HT1080 (cell line): Measurements from ENCODE around the gene KRTAP10-1. TPM values are rescaled to one million over a fixed set of nuclear protein-coding genes. Genes with fewer than 3 reads are reported as not detected.

Experiments used
- DNase-seq: peaks from one replicate; pipeline ENCODE4 v3.0.0-alpha.2; 2015; ENCODE audit warnings: low read depth
- total RNA-seq: library from RNA; depleted of rRNA; stranded (reverse); fragments of >200 nt; shearing (Covaris generic); gene quantifications from 2 replicates; pipeline ENCODE4 v1.2.3, GENCODE V29; 2014

KRTAP10-1 gene
- total RNA-seq, 1 experiment from 2014 or later, result not detected

DNA sequence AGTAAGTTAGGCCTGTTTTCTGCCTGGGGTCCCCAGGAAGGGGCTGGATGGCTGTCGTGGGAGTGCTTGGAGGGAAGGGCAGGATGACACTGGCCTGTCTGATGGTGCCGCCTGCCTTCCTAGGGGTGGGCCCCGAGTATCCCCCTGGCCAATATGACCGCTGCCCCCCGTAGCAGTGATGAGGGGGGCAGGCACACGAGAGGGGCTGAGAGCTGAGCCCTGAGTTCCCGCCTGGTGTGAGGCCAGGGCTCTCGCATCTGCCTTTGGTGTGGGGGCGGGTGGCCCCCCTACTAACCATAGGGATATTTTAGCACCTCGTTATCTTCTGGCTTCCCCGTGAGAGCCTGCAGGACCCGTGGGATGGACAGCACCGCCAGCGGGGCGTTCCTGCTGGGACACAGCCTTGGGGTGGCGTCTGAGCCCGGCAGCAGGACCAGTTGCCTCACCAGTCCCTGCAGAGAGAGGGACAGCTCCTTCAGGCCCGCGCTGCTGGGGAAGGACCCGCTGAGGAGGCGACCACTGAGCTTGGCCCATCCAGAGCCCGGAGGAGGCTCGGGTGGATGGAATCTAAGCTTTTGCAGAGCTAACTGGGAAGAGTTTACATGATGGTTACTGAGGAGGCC lies 10.4 kb downstream of the KRTAP10-1 start:
- no peak for DNase-seq

DNA sequence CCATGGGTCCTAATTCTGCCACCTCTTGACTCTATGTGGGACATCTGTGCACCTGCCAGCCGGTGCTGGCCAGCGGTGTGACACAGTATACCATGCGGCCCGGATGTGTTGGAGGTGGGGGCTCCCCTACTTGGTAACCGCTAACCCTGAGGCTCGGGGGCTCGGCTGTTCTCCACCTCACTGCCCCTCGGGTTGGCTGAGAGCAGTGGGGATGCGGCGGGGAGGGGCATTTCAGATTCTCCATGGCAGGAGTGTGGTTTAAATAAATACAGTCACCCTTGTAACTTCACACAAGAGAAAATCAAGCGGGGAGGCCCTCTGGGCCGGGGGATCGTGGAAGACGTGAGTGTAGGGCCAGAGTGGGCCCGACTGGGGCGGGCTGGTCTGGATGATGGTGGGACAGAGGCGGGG lies 11.0 kb downstream of the KRTAP10-1 start:
- DNase-seq, result no peak

DNA sequence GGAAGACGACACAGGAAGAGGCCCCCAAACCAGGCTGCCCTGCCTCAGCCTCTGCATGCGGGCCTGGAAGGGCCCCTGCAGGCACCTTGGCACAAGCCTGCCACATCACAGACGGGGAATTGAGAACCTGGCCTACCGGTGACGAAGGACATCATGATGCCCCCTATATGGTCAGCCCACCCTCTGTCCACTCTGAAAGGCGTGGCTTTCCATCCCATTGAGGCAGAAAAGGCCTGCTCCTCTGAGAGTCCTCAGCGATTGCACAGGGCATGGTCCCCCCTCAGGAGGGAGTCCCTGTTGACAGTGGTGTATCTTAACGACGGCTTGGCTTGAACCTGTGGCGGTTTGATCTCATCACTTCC lies 11.4 kb downstream of the KRTAP10-1 start:
- DNase-seq, result no peak

DNA sequence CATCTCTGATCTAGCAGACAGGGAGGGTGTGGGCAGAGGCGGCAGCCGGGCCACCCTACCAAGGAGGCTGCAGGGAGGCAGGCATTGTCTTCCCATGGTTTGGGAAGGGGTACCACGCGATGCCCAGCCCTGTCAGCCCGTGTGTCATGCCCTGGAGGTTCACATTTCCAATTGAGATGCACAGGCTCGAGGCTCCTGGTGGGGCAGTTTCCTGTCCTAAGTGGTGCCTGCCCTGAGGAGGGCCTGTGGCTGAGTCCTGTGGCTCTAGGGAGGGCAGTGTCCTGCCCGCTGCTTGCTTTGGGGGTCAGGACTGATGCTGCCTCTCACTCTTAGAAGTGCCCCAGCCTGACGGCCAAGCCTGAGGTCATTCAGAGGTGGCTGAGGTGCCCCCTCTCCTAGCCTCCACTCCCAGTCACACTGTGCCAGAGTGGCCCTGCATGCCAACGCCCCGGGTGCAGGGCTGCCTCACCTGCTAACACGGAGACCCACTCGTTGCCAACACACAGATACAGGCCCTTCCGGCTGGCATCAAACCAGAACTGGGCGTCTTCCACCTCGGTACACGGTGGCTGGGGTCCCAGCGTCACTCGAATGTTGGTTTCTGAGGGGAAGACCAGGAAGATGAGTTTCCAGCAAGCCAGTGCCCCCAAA lies 11.9 kb downstream of the KRTAP10-1 start:
- no peak for DNase-seq

DNA sequence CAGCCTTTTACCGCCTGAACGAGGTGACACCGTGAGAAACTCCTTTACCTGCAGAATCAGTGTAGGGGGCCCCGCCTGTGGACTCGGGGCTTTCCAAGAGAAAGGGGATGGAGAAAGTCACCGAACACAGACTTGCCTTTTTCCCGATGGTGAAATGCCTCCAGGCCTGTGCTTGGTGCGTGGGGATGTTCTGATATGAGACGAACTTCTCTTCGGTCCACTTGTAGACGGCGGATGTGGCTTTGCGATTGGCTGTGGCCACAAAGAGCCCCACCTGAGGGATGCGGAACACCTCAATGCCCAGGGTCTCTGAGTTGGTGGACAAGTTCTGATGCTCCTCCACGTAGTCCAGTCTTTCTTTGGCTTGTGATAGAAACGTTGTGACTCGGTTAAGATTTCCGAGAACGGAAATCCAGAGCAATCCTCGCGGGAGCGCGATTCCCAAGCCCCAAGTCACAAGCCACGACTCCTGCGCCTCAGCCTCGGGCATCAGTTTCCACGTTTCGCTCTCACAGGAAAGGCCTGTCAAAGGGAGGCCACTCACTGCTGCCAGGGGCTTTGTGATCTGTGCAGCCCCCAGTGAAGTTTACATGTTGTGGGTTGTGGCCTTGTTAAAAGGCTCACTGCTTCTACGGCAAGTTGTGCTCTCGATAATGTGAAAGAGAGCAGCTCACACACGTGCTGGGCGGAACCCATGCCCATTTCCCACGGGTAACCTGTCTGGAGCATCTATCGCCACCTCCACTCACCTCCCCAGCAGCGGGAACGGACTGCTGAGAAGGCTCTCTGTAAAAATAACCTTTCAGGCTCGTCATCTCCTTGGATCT lies 12.6 kb downstream of the KRTAP10-1 start:
- no peak for DNase-seq

DNA sequence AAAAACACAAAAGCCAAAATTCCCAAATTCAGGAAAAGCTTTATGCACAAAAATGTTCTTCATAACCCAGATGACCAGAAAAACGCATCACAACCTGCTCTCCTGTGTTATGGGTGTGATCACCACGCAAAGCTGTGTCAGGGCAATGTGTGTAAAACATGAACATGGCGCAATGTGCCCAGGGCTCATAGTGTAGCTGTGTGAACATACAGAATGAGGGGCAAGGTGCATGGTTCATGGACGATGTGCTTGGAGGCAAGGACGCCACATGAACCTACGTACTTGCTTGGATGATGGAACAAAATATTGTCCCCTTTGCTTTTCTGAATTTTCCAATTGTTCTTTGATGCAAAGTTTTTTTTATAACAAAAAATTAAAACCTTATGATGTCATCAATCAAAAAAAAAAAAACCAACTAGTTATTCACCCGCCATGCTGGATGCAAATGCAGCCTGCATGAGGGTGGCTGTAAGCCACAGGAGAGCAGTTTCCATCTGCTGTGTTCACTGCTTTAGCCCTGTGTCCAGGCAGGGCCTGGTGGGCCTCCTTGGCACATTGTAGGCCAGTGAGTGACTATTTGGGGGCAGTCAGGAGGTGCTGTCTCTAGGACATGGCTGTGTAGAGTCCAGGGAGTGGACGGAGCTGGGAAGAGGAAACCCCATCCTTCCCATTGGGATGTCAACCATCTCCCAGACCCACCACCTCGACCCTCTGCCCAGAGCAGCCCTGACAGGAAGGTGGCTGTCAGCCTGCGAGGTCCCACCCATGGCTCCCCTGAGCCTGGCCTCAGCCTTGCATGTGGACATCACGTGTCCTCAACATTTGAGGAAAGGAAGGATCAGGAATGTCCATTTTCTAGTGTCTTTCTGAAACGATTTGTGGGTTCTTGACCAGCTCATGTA lies 13.6 kb downstream of the KRTAP10-1 start:
- DNase-seq, result no peak

DNA sequence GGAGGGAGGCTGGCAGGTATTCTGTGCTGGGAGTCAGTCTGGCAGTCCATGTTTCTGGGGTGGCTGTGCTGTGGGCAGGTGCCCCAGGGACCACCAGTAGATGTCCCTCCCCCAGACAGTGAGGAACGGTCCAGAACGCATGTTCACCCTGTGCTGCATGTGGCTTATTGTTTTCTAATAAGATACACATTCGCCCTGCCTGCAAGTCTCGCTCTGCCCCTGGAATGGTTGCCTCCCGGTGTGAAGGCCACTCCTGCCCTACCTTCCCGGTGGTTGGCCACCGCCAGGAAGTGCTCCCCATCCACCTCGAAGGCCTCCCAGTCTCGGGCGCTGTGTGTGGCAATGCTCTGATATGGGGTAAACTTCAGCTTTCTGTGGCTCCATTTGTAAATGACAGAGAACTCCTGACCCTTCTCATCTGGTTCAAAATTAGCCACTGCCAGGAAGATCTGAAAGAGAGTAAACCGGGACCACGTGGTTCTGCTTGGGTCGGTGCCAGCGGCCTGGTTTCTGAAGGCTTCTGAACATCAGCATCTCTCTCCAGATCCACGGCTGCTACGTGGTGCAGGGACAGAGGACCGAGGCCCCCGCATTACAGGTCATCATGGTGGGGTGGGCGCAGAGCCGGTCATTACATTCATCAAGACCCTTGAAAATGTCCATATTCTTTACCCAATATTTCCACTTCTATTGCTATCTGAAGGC lies 14.5 kb downstream of the KRTAP10-1 start:
- DNase-seq, result no peak

DNA sequence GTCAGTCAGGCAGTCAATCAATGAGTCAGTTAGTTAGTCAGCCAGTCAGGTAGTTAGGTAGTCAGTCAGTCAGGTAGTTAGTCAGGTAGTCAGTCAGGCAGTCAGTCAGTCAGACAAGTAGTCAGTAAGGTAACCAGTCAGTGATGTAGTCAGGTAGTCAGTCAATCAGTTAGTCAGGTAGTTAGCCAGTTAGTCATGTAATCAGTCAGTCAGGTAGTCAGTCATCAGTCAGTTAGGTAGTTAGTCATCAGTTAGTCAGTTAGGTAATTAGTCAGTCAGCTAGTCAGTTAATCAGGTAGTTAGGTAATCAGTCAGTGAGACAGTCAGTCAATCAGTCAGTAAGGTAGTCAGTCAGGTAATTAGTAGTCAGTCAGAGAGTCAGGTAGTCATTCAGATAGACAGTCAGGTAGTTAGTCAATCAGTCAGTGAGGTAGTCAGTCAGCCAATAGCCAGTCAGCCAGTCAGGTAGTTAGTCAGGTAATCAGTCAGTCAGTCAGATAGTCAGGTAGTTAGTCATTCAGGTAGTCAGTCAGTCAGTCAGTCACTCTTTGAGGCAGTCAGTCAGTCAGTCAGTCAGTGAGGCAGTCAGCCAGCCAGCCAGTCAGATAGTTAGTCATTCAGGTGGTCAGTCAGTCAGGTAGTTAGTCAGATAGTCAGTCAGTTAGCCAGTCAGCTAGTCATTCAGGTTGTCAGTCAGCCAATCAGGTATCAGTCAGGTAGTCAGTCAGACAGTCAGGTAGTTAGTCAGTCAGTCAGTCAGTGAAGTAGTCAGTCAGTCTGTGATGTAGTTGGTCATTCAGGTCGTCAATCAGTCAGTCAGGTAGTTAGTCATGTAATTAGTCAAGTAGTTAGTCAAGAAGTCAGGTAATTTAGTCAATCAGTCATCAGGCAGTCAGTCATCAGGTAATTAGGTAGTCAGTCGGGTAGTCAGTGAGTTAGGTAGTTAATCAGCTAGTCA lies 15.3 kb downstream of the KRTAP10-1 start:
- no peak for DNase-seq

DNA sequence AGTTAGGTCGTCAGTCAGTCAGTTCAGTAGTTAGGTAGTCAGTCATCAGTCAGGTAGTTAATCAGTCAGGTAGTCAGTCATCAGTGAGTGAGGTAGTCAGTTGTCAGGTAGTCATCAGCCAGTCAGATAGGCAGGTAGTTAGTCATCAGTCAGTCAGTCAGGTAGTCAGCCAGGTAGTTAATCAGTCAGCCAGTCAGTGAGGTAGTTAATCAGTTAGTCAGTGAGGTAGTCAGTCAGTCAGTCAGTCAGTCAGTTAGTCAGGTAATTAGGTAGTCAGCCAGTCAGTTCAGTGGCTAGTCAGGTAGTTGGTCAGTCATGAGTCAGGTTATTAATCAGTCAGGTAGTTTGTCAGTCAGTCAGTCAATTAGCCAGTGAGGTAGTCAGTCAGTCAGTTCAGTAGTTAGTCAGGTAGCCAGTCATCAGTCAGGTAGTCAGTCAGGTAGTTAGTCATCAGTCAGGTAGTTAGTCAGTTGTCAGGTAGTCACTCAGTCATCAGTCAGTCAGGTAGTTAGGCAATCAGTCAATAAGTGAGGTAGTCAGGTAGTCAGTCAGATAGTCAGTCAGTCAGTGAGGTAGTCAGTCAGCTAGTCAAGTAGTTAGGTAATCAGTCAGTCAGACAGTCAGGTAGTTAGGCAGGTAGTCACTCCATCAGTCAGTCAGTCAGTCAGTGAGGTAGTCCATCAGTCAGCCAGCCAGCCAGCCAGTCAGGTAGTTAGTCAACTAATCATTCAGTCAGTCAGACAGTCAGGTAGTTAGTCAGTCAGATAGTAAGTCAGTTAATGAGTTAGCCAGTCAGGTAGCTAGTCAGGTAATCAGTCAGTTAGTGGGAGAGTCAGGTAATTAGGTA lies 16.2 kb downstream of the KRTAP10-1 start:
- no peak for DNase-seq

DNA sequence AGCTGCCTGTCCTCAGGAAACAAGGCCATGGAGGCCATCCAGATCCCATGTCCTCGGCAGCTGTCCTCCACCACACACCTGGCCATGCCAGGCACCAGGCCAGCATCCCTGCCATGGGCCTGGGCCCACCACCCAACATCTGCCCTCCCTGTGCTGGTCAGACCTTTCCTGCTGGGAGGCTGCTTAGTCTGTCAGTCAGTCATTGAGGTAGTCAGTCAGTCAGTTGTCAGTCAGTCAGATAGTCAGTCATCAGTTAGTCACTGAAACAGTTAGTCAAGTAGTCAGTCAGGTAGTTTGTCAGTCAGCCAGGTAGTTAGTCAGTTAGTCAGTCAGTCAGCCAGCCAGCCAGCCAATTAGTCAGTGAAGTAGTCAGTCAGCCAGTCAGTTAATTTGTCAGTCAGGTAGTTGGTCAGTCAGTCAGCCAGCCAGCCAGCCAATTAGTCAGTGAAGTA lies 17.2 kb downstream of the KRTAP10-1 start:
- no peak for DNase-seq

DNA sequence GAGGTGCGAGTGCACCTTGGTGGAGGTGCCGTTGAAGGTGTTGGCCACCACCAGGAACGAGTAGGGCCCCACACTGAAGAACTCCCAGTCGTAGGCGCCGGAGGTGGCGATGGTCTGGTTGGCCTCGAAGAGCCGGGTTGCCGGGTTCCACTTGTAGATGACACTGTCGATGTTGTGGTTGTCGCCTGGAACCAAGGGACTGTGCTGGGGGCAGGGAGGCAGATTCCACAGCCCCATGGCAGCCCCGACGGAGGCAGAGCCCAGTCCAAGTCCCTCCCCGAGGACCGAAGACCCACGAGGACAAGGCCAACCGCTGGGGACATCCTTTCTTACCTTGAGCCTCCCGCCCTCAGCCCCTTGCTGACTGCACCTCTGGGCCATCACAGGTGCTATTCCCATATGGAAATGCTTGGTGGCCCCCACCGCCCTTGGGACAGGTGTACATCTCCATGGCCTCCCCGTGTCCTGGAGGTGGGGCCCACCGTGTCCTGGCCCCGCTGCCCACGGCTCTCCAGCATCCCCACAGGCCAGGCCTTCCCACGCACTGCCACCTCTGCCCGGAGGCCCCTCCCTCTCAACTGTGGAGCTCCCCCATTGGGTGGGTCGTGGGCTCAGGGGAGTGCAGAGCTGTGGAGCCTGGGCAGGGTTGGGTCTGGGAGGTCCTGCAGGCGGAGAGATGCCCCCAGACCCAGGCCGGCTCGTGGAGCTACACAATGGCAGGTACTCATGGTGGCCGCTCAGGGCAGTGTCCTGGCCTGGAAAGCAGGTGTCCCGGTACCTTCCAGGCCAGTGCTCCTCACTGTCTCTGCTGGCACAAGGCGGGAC lies 17.9 kb downstream of the KRTAP10-1 start:
- DNase-seq, result no peak

DNA sequence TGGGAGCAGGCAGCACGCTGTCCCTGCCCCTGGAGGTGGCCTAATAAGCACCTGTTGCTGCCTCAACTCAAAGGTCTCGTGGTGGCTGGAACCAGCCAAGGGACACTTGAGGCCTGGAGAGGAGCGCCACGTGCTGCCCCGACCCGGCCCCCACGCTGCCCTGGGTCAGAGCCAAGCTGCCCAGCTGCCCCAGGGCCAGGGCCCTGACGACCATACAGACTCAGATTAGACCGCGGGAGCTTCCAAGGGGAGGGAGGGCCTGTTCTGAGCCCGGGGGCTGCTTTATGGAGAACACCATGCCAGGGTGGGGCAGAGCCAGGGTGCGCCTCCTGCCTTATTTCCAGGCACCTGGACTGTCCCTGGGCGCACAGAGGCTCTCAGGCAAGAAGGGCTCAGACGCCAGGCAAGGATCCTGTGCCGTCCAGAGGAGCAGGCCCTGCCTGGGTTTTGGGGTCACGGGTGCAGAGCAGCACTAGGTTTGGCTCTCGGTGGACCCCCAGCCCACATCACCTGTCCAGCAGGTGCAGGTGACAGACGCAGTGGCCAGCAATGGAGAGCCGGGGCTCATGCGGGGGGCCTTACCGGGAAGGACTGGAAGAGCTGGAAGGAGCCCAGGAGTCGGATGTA lies 18.6 kb downstream of the KRTAP10-1 start:
- no peak for DNase-seq

DNA sequence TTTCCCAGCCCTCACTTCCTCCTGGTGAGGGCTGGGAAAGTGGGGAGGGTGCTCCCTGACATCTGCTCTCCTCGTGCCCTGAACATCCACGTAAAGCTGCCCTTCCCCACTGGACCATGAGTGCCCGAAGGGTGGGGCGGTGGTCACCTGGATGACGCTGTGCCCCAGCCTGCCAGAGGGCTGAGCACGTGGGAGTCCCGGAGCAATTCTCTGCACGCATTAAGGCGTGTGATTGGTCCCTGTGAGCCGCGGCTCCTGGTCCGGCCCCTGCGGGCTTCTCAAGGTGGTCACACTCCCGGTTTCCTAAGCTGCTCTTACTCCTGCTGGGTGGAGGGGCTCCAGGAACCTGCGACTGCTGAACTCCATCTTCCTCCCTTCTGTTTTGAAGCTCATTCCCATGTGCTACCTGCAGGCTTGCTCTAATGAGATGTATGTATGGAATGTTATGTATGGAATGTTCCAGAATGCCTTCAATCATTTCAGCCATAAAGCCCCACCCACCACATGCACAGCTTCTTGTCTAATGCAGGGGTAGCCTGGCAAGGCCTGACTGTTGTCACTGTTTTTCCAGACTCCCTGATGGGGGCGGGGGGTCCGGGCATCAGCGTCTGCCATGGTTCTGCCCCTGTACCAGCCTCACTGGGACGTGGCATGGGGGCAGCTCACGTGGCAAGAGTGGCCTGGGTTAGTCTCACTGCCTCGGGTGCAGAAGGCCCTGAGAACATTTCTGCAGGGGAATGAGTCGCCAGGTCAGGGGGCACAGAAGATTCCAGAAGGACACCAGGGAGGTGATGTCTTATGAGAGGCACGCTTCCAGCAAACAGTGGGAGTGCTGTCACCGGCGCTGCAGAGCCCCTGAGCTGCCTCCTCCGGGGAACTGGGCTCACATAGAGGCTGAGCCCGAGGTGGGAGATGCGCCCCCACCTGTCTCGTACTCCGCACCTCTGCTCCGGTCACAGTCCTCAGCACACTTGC lies 19.4 kb downstream of the KRTAP10-1 start:
- no peak for DNase-seq

DNA sequence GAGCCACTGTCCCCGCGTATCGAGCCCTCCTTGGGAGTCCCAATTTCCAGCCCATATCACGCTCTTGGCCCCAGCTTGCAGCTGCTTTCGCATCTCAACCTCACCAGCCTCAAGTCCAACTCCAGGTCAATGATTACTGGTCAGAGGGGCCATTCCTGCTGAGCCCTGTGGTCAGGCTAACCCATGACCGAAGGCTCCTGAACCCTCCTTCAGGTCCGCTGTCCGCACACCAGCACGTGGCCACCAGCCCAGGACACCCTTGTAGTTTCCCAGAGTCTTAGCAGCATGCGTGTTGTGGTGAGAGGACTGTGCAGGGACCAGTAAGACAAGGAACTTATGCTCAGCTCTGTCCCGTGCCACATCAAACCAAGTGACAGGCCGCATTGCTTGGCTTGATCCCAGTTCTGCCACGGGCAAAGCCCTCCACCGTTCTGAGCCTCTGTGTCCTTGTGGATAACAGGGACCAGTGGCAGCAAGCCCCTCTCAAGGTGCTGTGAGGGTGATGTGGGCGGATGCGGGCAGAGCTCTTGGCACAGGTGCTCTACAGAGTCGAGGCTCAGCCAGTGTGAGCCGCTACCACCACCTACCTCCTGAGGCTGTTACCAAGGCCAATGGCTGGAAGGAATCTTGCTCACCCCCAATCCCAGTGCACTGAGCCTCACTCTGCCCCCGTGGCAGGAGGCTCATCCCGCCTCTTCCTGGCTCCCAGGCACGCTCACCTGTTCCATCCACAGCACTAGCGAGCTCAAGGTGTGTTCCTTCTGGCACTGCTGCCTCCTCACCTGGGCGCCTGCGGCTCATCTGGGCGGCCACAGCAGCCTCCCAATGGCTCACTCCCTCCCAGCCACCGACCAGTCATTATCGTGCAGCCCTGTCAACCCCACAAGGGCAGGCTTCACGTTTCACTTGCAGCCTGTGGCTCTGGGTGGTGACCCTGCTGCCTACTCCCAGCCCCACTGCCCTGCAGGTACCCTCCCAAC lies 20.4 kb downstream of the KRTAP10-1 start:
- DNase-seq, result no peak

DNA sequence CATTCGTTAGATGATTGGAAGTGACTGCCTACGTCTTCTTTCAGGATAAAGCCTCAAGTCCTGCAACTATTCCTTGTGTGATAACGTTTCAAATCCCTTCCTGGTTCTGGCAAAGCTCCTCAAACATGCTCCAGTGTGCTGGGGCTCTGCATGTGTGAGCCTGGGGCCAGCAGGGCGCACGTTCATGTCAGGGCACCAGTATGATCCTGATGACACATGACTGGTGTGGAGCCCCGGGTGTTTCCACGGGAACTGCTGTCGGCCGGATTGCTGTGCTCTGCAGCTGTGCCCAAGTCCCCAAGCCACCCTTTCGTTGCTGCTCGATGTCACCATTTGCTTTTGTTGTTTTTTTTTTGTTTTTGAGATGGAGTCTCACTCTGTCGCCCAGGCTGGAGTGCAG lies 21.3 kb downstream of the KRTAP10-1 start:
- no peak for DNase-seq
